Mammary epithelial cell (primary cell): Measurements from ENCODE around the gene CPSF2.
"Not testable (repeated sequence)": the region's sequence is repeated elsewhere in the genome, so short reads cannot be mapped to it uniquely, and the experiment has no call there.

ENCODE experiments used
- EZH2 ChIP-seq: IDR thresholded peaks from 2 replicates; pipeline ENCODE4 v1.6.1; 2012; ENCODE audit warnings: low read length, inconsistent platforms, borderline replicate concordance
- TF ChIP-seq, protein P1 (sequence below), 2 donors: IDR thresholded peaks in 1 of 2; conservative IDR thresholded peaks in 1 of 2; 2 replicates each; pipeline ENCODE4 v1.5.1; 2011 to 2012; ENCODE audit warnings: inconsistent platforms in 2 of 2, low read length in 2 of 2, mild to moderate bottlenecking in 2 of 2, control low read depth in 1 of 2, low read depth in 1 of 2; ENCODE audit not compliant: insufficient read depth in 1 of 2; ENCODE audit errors: extremely low read depth in 1 of 2

- TF ChIP-seq EZH2 = not testable (repeated sequence)
- TF ChIP-seq, protein P1, sequence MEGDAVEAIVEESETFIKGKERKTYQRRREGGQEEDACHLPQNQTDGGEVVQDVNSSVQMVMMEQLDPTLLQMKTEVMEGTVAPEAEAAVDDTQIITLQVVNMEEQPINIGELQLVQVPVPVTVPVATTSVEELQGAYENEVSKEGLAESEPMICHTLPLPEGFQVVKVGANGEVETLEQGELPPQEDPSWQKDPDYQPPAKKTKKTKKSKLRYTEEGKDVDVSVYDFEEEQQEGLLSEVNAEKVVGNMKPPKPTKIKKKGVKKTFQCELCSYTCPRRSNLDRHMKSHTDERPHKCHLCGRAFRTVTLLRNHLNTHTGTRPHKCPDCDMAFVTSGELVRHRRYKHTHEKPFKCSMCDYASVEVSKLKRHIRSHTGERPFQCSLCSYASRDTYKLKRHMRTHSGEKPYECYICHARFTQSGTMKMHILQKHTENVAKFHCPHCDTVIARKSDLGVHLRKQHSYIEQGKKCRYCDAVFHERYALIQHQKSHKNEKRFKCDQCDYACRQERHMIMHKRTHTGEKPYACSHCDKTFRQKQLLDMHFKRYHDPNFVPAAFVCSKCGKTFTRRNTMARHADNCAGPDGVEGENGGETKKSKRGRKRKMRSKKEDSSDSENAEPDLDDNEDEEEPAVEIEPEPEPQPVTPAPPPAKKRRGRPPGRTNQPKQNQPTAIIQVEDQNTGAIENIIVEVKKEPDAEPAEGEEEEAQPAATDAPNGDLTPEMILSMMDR (conservative IDR thresholded peaks at IDR 0.05 in 1 of 2, IDR thresholded peaks at IDR 0.05 in 1 of 2; ENCODE audit: extremely low read depth in 1 of 2, insufficient read depth in 1 of 2, low read depth in 1 of 2, low read length in 2 of 2) = not testable (repeated sequence)
These were observed 65.8 kb downstream of the CPSF2 start for GRCh38 chr14:92187616-92188015.
